Measurements from ENCODE around the gene AMZ1.

The AMZ1 gene

DNA sequence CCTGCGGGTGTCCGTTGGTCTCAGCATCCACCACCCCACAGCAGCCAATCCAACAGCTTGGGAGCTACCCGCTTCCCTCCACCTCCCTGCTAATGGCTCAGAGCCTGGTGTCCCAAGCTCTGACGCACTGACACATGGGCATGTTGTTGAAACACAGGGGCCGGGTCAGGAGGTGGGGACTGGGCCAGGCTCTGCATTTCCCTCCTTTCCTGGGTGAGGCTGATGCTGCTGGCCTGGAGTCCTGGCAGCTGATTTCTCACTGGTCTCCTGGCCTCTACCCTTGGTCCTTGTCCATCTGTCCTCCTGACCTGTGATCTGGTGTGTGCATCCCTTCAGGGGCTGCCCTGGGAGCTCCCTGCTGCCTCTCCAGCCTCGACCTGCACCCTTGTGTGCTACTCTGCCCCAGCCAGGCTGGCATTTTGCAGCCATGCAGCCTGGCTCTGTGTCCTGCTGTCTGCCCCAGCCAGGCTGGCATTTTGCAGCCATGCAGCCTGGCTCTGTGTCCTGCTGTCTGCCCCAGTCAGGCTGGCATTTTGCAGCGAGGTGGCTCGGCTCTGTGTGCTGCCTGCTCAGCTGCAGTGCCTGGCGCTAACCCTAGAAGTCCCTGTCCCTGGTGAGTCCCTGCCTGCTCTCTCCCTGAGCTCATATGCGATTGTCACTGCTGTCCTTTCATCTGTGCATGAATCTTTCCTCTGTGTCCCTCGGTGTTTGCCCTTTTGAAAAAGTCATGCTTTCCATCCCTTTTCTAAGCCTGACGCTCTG lies 14.0 kb downstream of the AMZ1 start:
- Histone ChIP-seq H3K27me3 (ENCODE audit: control insufficient read depth, insufficient read depth, low read length, poor library complexity, severe bottlenecking) (no peaks in the 10 kb centered on the region), H3K9me3 (ENCODE audit: control insufficient read depth, low read length) (no peaks in the 10 kb centered on the region), H3K27ac (ENCODE audit: insufficient read depth, low read depth, low read length, poor library complexity, severe bottlenecking) (no peak overlapping the region), H3K36me3 (ENCODE audit: control insufficient read depth, insufficient read depth, low read length) (no peaks in the 10 kb centered on the region), H3K4me1 (ENCODE audit: control insufficient read depth, insufficient read depth, low read length) (peaks cover 6% of the 10 kb centered on the region), H3K4me3 (ENCODE audit: insufficient read depth, low read depth, low read length) (no peak overlapping the region)
- WGBS, 2 experiments = 89 to 90% methylated on average over 12 of the region's 12 CpGs

DNA sequence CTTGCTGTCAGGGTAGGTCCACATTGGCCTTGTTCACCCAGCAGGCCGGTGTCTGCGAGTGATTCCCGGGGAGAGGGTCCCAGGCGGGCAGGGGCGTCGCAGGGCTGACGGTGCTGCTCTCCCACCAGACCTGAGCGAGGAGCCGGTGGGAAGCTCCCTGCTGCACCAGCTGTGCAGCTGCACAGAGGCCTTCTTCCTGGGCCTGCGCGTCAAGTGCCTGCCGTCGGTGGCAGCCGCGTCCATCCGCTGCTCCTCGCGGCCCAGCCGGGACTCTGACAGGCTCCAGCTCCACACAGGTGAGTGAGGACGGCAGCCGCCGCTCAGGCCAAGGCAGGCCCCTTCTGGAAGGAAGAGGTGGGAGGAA lies 14.6 kb downstream of the AMZ1 start:
- WGBS, 2 experiments = 91 to 94% methylated on average over 22 of the region's 22 CpGs
- H3K4me3 ChIP-seq (ENCODE audit: insufficient read depth, low read depth, low read length) = no peak overlapping the region
- H3K4me1 ChIP-seq (ENCODE audit: control insufficient read depth, insufficient read depth, low read length) = peaks cover 12% of the 10 kb centered on the region
- H3K27me3 ChIP-seq (ENCODE audit: control insufficient read depth, insufficient read depth, low read length, poor library complexity, severe bottlenecking) = no peaks in the 10 kb centered on the region
- H3K27ac ChIP-seq (ENCODE audit: insufficient read depth, low read depth, low read length, poor library complexity, severe bottlenecking) = no peak overlapping the region
- H3K36me3 ChIP-seq (ENCODE audit: control insufficient read depth, insufficient read depth, low read length) = no peaks in the 10 kb centered on the region
- no peaks in the 10 kb centered on the region for H3K9me3 ChIP-seq (ENCODE audit: control insufficient read depth, low read length)

DNA sequence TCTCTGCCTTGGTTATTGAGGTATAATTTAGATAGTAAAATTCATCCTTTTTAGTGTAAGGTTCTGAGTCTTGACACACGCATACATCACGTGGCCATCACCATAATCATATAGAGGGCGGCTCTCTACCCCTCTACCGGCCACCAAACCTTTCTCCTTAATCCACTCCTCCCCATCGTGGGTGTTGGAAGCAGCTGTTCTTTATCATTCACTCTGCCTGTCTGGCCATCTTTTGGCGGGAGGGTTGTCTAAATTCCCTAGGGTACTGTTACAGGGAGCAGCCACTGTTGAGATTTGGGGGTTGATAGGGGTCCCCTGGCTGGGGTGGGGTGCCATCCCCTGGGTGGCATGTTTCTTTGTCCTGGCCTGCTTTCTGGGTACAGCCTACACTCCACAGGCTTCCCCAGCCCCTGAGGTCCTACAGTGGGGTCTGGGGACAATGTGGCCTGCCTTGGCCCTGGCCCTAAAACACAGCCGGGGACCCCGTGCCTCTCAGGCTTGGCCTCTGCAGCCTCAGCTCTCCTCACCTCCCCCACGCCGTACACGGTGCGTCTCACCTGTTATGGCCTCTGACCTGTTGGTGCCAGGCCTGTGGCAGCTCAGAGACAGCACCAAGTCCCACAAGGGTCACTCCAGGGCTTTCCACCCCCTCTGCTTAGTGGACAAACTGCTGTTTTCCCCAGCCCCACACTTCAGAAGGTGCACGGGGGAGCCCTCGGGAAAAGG lies 17.5 kb downstream of the AMZ1 start:
- H3K27ac ChIP-seq (ENCODE audit: insufficient read depth, low read depth, low read length, poor library complexity, severe bottlenecking) = no peak overlapping the region
- WGBS, 2 experiments = 83 to 87% methylated on average over 14 of the region's 14 CpGs
- peaks cover 13% of the 10 kb centered on the region for H3K4me1 ChIP-seq (ENCODE audit: control insufficient read depth, insufficient read depth, low read length)

DNA sequence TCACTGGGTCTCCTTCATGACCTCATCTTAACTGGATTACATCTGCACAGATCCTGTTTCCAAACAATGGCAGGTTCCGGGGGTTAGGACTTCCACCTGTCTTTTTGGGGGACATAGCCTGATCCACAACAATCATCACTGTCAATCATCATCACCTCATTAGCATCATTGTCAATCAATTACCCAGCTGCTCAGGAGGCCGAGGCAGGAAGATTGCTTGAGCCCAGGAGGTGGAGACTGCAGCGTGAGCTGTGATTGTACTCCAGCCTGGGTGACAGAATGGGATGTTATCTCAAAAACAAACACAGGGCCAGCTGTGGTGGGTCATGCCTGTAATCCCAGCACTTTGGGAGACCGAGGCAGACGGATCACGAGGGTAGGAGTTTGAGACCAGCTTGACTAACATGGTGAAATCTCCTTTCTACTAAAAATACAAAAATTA lies 18.7 kb downstream of the AMZ1 start:
- H3K4me3 ChIP-seq (ENCODE audit: insufficient read depth, low read depth, low read length) = no peak overlapping the region
- H3K36me3 ChIP-seq (ENCODE audit: control insufficient read depth, insufficient read depth, low read length) = no peaks in the 10 kb centered on the region
- H3K27me3 ChIP-seq (ENCODE audit: control insufficient read depth, insufficient read depth, low read length, poor library complexity, severe bottlenecking) = no peaks in the 10 kb centered on the region
- WGBS, 2 experiments = 29 to 35% methylated on average over 6 of the region's 6 CpGs
- H3K9me3 ChIP-seq (ENCODE audit: control insufficient read depth, low read length) = no peaks in the 10 kb centered on the region
- no peak overlapping the region for H3K27ac ChIP-seq (ENCODE audit: insufficient read depth, low read depth, low read length, poor library complexity, severe bottlenecking)
- peaks cover 13% of the 10 kb centered on the region for H3K4me1 ChIP-seq (ENCODE audit: control insufficient read depth, insufficient read depth, low read length)

More for the DNA sequence above, 17.5 kb downstream of the AMZ1 start:
- Histone ChIP-seq H3K36me3 (ENCODE audit: control insufficient read depth, insufficient read depth, low read length) (no peaks in the 10 kb centered on the region), H3K4me3 (ENCODE audit: insufficient read depth, low read depth, low read length) (no peak overlapping the region), H3K27me3 (ENCODE audit: control insufficient read depth, insufficient read depth, low read length, poor library complexity, severe bottlenecking) (no peaks in the 10 kb centered on the region), H3K9me3 (ENCODE audit: control insufficient read depth, low read length) (no peaks in the 10 kb centered on the region)

DNA sequence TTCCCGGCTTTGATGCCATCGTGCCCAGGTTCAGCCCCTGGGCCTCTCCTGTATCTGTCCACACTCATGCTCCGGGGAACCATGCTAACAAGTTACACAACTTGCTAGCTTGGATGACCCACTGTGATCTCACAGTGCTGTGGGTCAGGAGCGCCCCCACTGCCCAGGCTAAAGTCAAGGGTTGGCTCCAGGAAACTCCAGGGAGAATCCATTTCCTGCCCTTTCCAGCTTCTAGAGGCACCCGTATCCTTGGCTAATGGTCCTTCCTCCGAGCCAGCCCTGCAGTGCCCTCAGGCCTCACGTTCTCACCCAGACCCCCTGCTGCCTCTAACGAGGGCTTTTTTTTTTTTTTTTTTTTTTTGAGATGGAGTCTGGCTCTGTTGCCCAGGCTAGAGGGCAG lies 19.5 kb downstream of the AMZ1 start:
- H3K36me3 ChIP-seq (ENCODE audit: control insufficient read depth, insufficient read depth, low read length) = no peaks in the 10 kb centered on the region
- no peaks in the 10 kb centered on the region for H3K9me3 ChIP-seq (ENCODE audit: control insufficient read depth, low read length)
- WGBS, 2 experiments = 76 to 83% methylated on average over 8 of the region's 8 CpGs
- H3K4me1 ChIP-seq (ENCODE audit: control insufficient read depth, insufficient read depth, low read length) = peaks cover 13% of the 10 kb centered on the region
- no peak overlapping the region for H3K4me3 ChIP-seq (ENCODE audit: insufficient read depth, low read depth, low read length)
- no peaks in the 10 kb centered on the region for H3K27me3 ChIP-seq (ENCODE audit: control insufficient read depth, insufficient read depth, low read length, poor library complexity, severe bottlenecking)
- H3K27ac ChIP-seq (ENCODE audit: insufficient read depth, low read depth, low read length, poor library complexity, severe bottlenecking) = no peak overlapping the region

DNA sequence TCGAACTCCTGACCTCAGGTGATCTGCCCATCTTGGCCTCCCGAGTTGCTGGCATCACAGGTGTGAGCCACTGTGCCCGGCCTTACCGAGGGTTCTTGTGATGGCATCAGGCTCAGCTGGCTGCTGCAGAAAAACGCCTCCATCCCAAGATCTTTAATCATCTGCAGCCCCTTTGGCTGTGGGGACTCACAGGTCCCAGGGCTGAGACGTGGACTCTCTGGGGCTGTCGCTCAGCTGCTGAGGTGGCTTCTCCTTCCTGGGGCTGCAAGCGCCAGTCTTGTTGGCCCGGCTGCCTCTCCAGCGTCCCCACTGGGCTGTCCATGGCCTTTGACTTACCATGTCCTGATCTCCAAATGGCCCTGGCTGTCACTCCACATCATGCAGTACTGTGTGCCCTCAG lies 20.0 kb downstream of the AMZ1 start:
- H3K27me3 ChIP-seq (ENCODE audit: control insufficient read depth, insufficient read depth, low read length, poor library complexity, severe bottlenecking) = no peaks in the 10 kb centered on the region
- no peaks in the 10 kb centered on the region for H3K36me3 ChIP-seq (ENCODE audit: control insufficient read depth, insufficient read depth, low read length)
- H3K27ac ChIP-seq (ENCODE audit: insufficient read depth, low read depth, low read length, poor library complexity, severe bottlenecking) = no peak overlapping the region
- H3K4me1 ChIP-seq (ENCODE audit: control insufficient read depth, insufficient read depth, low read length) = peaks cover 13% of the 10 kb centered on the region
- 94 to 95% methylated on average over 10 of the region's 10 CpGs for WGBS, 2 experiments
- H3K4me3 ChIP-seq (ENCODE audit: insufficient read depth, low read depth, low read length) = no peak overlapping the region
- no peaks in the 10 kb centered on the region for H3K9me3 ChIP-seq (ENCODE audit: control insufficient read depth, low read length)

DNA sequence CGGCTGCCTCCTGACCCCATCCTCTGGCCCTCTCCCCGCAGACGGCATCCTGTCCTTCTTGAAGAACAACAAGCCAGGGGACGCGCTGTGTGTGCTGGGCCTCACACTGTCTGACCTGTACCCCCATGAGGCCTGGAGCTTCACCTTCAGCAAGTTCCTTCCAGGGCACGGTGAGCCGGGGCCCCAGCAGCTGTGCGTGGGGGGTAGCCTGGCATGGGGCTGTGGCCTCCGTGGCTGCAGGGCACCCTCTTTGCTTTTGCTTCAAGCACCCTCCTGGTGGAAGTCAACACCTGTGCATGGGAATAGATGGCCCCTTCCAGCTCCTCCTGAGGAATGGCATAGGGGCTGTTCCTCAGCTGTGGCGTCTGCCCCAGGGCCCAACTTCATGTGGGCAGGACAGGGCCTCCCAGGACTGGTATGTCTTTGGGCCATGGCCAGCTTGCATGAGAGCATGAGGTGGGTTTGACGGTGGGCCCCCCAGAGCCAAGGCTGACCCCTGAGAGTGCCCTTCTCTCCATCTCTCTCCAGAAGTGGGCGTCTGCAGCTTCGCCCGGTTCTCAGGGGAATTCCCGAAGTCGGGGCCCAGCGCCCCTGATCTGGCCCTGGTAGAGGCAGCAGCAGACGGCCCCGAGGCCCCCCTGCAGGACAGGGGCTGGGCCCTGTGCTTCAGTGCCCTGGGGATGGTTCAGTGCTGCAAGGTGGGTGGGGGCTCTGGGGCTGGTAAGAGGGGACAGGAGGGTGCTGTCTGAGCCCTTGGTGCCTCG lies 20.7 kb downstream of the AMZ1 start:
- Histone ChIP-seq H3K27ac (ENCODE audit: insufficient read depth, low read depth, low read length, poor library complexity, severe bottlenecking) (no peak overlapping the region), H3K4me3 (ENCODE audit: insufficient read depth, low read depth, low read length) (no peak overlapping the region), H3K9me3 (ENCODE audit: control insufficient read depth, low read length) (no peaks in the 10 kb centered on the region), H3K36me3 (ENCODE audit: control insufficient read depth, insufficient read depth, low read length) (no peaks in the 10 kb centered on the region), H3K4me1 (ENCODE audit: control insufficient read depth, insufficient read depth, low read length) (peaks cover 17% of the 10 kb centered on the region), H3K27me3 (ENCODE audit: control insufficient read depth, insufficient read depth, low read length, poor library complexity, severe bottlenecking) (no peaks in the 10 kb centered on the region)
- whole genome bisulfite sequencing, 2 experiments = 94 to 95% methylated on average over 20 of the region's 20 CpGs

DNA sequence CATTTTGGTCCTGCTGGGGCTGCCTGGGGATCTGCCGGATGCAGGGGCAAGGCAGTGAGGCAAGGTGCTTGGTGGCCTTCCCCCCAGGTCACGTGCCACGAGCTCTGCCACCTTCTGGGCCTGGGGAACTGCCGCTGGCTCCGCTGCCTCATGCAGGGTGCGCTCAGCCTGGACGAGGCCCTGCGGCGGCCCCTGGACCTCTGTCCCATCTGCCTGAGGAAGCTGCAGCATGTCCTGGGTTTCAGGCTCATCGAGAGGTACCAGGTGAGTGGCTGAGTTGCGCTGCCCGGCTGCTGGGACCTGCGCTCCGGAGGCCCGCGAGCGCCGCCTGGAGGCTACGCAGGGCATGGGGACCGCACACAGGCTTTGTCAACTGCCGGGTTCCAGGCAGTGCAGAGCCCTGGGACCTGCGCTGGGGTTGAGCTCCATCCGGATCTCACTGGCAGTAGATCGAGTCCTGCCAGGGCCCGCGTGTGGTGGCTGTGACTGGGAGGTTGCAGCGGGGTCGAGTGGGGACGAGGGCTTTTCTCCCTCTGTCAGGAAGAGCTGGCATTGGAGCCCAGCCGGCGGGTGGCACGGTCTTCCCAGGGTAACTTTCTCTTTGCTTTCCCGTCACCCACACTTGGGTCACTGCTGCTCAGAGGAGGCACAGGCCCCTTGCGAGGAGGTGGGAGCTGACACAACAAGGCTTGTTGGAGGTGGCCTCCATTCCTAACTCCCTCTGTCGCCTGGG lies 21.7 kb downstream of the AMZ1 start:
- no peak overlapping the region for H3K4me3 ChIP-seq (ENCODE audit: insufficient read depth, low read depth, low read length)
- 36 to 38% methylated on average over 35 of the region's 35 CpGs for WGBS, 2 experiments
- no peaks in the 10 kb centered on the region for H3K36me3 ChIP-seq (ENCODE audit: control insufficient read depth, insufficient read depth, low read length)
- H3K27ac ChIP-seq (ENCODE audit: insufficient read depth, low read depth, low read length, poor library complexity, severe bottlenecking) = no peak overlapping the region
- no peaks in the 10 kb centered on the region for H3K27me3 ChIP-seq (ENCODE audit: control insufficient read depth, insufficient read depth, low read length, poor library complexity, severe bottlenecking)
- H3K9me3 ChIP-seq (ENCODE audit: control insufficient read depth, low read length) = no peaks in the 10 kb centered on the region
- peaks cover 17% of the 10 kb centered on the region for H3K4me1 ChIP-seq (ENCODE audit: control insufficient read depth, insufficient read depth, low read length)

DNA sequence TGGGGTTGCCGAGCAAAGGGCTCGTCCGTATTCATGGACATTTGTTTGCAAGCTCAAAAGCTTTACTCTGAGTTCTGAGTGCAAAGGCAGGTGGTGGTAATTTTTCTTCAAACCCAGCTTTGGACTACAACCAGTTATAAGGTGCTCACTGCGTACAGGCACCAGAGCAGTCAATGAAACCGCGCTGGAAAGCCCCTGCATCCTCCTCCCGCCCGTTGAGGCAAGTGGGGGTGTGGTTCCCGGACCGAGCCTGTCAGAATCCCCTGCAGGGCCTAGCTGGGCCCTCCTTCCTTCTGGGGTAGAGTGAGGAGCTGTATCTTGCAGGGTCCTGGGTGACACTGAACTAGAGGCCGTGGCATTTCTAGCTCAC lies 22.3 kb downstream of the AMZ1 start:
- 82 to 85% methylated on average over 11 of the region's 11 CpGs for WGBS, 2 experiments
- H3K9me3 ChIP-seq (ENCODE audit: control insufficient read depth, low read length) = no peaks in the 10 kb centered on the region
- H3K36me3 ChIP-seq (ENCODE audit: control insufficient read depth, insufficient read depth, low read length) = no peaks in the 10 kb centered on the region
- no peak overlapping the region for H3K27ac ChIP-seq (ENCODE audit: insufficient read depth, low read depth, low read length, poor library complexity, severe bottlenecking)
- no peaks in the 10 kb centered on the region for H3K27me3 ChIP-seq (ENCODE audit: control insufficient read depth, insufficient read depth, low read length, poor library complexity, severe bottlenecking)
- H3K4me3 ChIP-seq (ENCODE audit: insufficient read depth, low read depth, low read length) = no peak overlapping the region
- peaks cover 17% of the 10 kb centered on the region for H3K4me1 ChIP-seq (ENCODE audit: control insufficient read depth, insufficient read depth, low read length)

Data from ectodermal cell (in vitro differentiated cells).